Testis (tissue), 3 donors: Measurements from ENCODE around the gene EEF2KMT. TPM values are rescaled to one million over a fixed set of nuclear protein-coding genes. Genes with fewer than 3 reads are reported as not detected.
"Not testable (repeated sequence)": the region's sequence is repeated elsewhere in the genome, so short reads cannot be mapped to it uniquely, and the experiment has no call there.

Source experiments
- DNase-seq: peaks from one replicate; pipeline ENCODE4 v3.0.0-alpha.2; 2019
- H3K27ac ChIP-seq, 2 donors: fragments of 200-600 bp; sonication (generic); one replicate each; pipeline ENCODE4 v1.5.1; 2019
- H3K27me3 ChIP-seq: fragments of 200-600 bp; sonication (generic); one replicate; pipeline ENCODE4 v1.5.1; 2019
- H3K36me3 ChIP-seq: fragments of 200-600 bp; sonication (generic); one replicate; pipeline ENCODE4 v1.5.1; 2017; ENCODE audit warnings: low read depth; ENCODE audit errors: missing control alignments
- H3K4me1 ChIP-seq: fragments of 200-600 bp; sonication (generic); one replicate; pipeline ENCODE4 v1.5.1; 2019
- H3K4me3 ChIP-seq, 2 donors: fragments of 200-600 bp; sonication (generic); one replicate each; pipeline ENCODE4 v1.5.1; 2017 to 2019
- H3K9me3 ChIP-seq: fragments of 200-600 bp; sonication (generic); one replicate; pipeline ENCODE4 v1.5.1; 2017
- CTCF ChIP-seq, 3 experiments: fragments of 450-650 bp in 2 of 3; fragments of 200-600 bp in 1 of 3; sonication (generic) in 1 of 3; IDR thresholded peaks; one replicate each; pipeline ENCODE4 v1.5.1; 2016 to 2019; ENCODE audit warnings: antibody characterized with exemption in 3 of 3, mild to moderate bottlenecking in 2 of 3, moderate library complexity in 1 of 3
- POLR2A ChIP-seq: fragments of 450-650 bp; IDR thresholded peaks from one replicate; pipeline ENCODE4 v1.6.1; 2017; ENCODE audit warnings: antibody characterized with exemption, mild to moderate bottlenecking, moderate library complexity
- WGBS, 2 donors: methylation state at CpG; one replicate each; pipeline ENCODE4 v1.1.5; 2018; 5-methylcytosine and 5-hydroxymethylcytosine counted together
- intact Hi-C: fragments of 100-400 bp; cut with DNase I; formaldehyde crosslinking; loops from one replicate; pipeline ENCODE4 v1.15.1; 2023; ENCODE audit warnings: low total_unique reads
- polyA plus RNA-seq: library from polyadenylated mRNA; stranded (reverse); fragments of 350-450 nt; fragmentation: Illumina TruSeq; extraction: RNeasy Lipid Tissue Mini Kit (QIAGEN cat#74804); gene quantifications from one replicate; pipeline ENCODE4 v1.2.3, GENCODE V29; 2014; ENCODE audit warnings: low read depth, low replicate concordance; ENCODE audit not compliant: insufficient read depth
- total RNA-seq, 2 donors: library from RNA; depleted of rRNA; stranded (reverse); fragments of >200 nt; gene quantifications; one replicate each; pipeline ENCODE4 v1.2.3, GENCODE V29; 2016

Gene EEF2KMT
- total and polyA plus RNA-seq, 3 donors from 2014 or later, result 20.3 to 36.7 (median 20.6) TPM

- Histone ChIP-seq H3K4me3 (no peak overlapping the region), H3K27ac (no peak overlapping the region), H3K27me3 (no peaks in the 10 kb centered on the region), H3K36me3 (no peaks in the 10 kb centered on the region), H3K4me1 (no peaks in the 10 kb centered on the region), H3K9me3 (no peaks in the 10 kb centered on the region)
- TF ChIP-seq POLR2A (no peak), CTCF (IDR thresholded peaks at IDR 0.05) (no peak)
- intact Hi-C loops, result no loop called here
- no peak for DNase-seq
- 78 to 93% methylated on average over 10 to 17 of the region's 17 CpGs for WGBS, 2 donors
These were observed 19.0 kb downstream of the EEF2KMT start for GRCh38 chr16:5078626-5079025.

DNA sequence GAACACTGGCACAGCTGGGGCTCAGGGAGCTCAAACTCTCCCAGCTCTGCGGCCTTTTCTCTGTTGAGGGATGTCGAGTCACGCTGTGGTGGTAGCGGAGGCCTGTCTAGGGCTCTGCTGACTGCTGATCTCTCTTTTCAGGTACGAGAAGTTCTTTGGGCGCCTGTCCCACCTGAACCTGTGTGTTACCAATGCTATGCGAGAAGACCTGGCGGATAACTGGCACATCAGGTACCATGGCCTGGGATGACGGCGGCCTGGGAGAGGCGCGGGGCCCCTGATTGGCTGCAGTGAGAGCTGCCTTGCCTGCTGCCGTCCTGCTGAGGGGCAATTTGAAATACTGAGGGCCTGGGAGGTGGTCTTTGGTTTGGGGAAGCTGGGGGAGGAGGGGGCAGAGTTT, 20.3 kb downstream of the EEF2KMT start:
- TF ChIP-seq POLR2A, result no peak
- TF ChIP-seq CTCF (IDR thresholded peaks at IDR 0.05), result no peak
- H3K36me3 ChIP-seq, result no peaks in the 10 kb centered on the region
- intact Hi-C loops, result no loop called here
- WGBS, 2 donors, result 90 to 94% methylated on average over 9 to 13 of the region's 13 CpGs
- no peaks in the 10 kb centered on the region for H3K27me3 ChIP-seq
- H3K9me3 ChIP-seq, result no peaks in the 10 kb centered on the region
- DNase-seq, result no peak
- H3K27ac ChIP-seq, result no peak overlapping the region
- peaks cover 8% of the 10 kb centered on the region for H3K4me1 ChIP-seq
- H3K4me3 ChIP-seq, result no peak overlapping the region

- no peak for DNase-seq
- Histone ChIP-seq H3K9me3 (no peaks in the 10 kb centered on the region), H3K4me3 (no peak overlapping the region), H3K4me1 (peaks cover 11% of the 10 kb centered on the region), H3K27me3 (no peaks in the 10 kb centered on the region), H3K27ac (no peak overlapping the region), H3K36me3 (no peaks in the 10 kb centered on the region)
- TF ChIP-seq POLR2A (no peak), CTCF (IDR thresholded peaks at IDR 0.05) (no peak)
- 82% methylated on average over 5 of the region's 5 CpGs for WGBS, 2 donors
- intact Hi-C loops, result no loop called here
These were observed 22.0 kb downstream of the EEF2KMT start for GRCh38 chr16:5075637-5076036.

DNA sequence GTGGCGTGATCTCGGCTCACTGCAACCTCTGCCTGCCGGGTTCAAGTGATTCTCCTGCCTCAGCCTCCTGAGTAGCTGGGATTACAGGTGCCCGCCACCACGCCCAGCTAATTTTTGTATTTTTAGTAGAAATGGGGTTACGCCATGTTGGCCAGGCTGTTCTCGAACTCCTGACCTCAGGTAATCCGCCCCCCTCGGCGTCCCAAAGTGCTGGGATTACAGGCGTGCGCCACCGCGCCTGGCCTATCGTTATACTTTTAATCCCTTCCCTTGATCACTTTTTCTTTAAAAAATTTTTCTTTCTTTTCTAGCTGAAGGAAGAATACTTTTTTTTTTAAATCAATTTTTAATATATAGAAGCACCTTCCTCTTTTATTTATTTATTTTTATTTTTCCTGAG, 23.8 kb downstream of the EEF2KMT start:
- H3K27ac ChIP-seq, H3K27me3 ChIP-seq, H3K36me3 ChIP-seq, intact Hi-C loops, H3K4me3 ChIP-seq, DNase-seq, H3K9me3 ChIP-seq: not testable (repeated sequence)
- WGBS, 2 donors, result 96 to 97% methylated on average over 15 of the region's 15 CpGs
- H3K4me1 ChIP-seq, result peaks cover 11% of the 10 kb centered on the region

- no peaks in the 10 kb centered on the region for H3K36me3 ChIP-seq
These were observed 24.3 kb downstream of the EEF2KMT start for GRCh38 chr16:5073279-5073629.

More at GRCh38 chr16:5073279-5073629, 24.3 kb downstream of the EEF2KMT start:
- TF ChIP-seq POLR2A (no peak), CTCF (IDR thresholded peaks at IDR 0.05) (no peak)
- intact Hi-C loops, result no loop called here
- Histone ChIP-seq H3K9me3 (no peaks in the 10 kb centered on the region), H3K27ac (no peak overlapping the region), H3K4me3 (no peak overlapping the region), H3K4me1 (peaks cover 11% of the 10 kb centered on the region), H3K27me3 (no peaks in the 10 kb centered on the region)
- DNase-seq, result no peak
- WGBS, 2 donors, result 79 to 87% methylated on average over 2 of the region's 2 CpGs
